ENCODE data around the gene PPP2R3C.
"Not testable (repeated sequence)": the region's sequence is repeated elsewhere in the genome, so short reads cannot be mapped to it uniquely, and the experiment has no call there.

PPP2R3C gene

GRCh38 chr14:35121887-35122695 is at the start of gene PPP2R3C, which contains the start of gene PRORP:
Gene PPP2R3C (minus strand): TSS chr14:35121990. CDS start chr14:35121959, 31 bp downstream.
Gene PRORP (plus strand): TSS chr14:35122552. CDS start chr14:35123246, 694 bp downstream.
- DNase-seq, result peak; percentile 86

- no peak for DNase-seq
These were observed 45.7 kb upstream of the PPP2R3C start for GRCh38 chr14:35167496-35167895.

GRCh38 chr14:35164849-35165248 is 43.1 kb upstream of the PPP2R3C start:
- no peak for DNase-seq

GRCh38 chr14:35163384-35163783 is 41.6 kb upstream of the PPP2R3C start:
- DNase-seq, result no peak

GRCh38 chr14:35161231-35161630 is 39.4 kb upstream of the PPP2R3C start:
- no peak for DNase-seq

- DNase-seq, result no peak
These were observed 38.1 kb upstream of the PPP2R3C start for GRCh38 chr14:35159742-35160409.

- no peak for DNase-seq
These were observed 37.3 kb upstream of the PPP2R3C start for GRCh38 chr14:35158951-35159653.

GRCh38 chr14:35158491-35158890 is 36.7 kb upstream of the PPP2R3C start:
- DNase-seq, result no peak

- DNase-seq, result peak; percentile 60
These were observed 34.2 kb upstream of the PPP2R3C start for GRCh38 chr14:35155962-35156361.

- DNase-seq, result no peak
These were observed 32.2 kb upstream of the PPP2R3C start for GRCh38 chr14:35154016-35154415.

GRCh38 chr14:35152531-35152930 is 30.7 kb upstream of the PPP2R3C start:
- not testable (repeated sequence) for DNase-seq

- no peak for DNase-seq
These were observed 27.4 kb upstream of the PPP2R3C start for GRCh38 chr14:35149239-35149638.

GRCh38 chr14:35147711-35148110 is 25.9 kb upstream of the PPP2R3C start:
- DNase-seq, result no peak

GRCh38 chr14:35147186-35147585 is 25.4 kb upstream of the PPP2R3C start:
- DNase-seq, result no peak

GRCh38 chr14:35146711-35147149 is 24.9 kb upstream of the PPP2R3C start:
- no peak for DNase-seq

- DNase-seq, result no peak
These were observed 22.2 kb upstream of the PPP2R3C start for GRCh38 chr14:35144029-35144428.

GRCh38 chr14:35140718-35141581 is 19.2 kb upstream of the PPP2R3C start:
- peak; percentile 27 for DNase-seq

GRCh38 chr14:35138585-35138984 is 16.8 kb upstream of the PPP2R3C start:
- no peak for DNase-seq

GRCh38 chr14:35134329-35135123 is 12.7 kb upstream of the PPP2R3C start:
- no peak for DNase-seq

GRCh38 chr14:35133542-35134328 is 11.9 kb upstream of the PPP2R3C start:
- DNase-seq, result no peak

- no peak for DNase-seq
These were observed 2.3 kb upstream of the PPP2R3C start for GRCh38 chr14:35124127-35124526.
